CD14-positive monocyte (primary cell): ENCODE results near the gene CYCS. TPM values are rescaled to one million over a fixed set of nuclear protein-coding genes. Genes with fewer than 3 reads are reported as not detected.

Source experiments
- DNase-seq, 3 donors: peaks; one replicate each; pipeline ENCODE4 v3.0.0-alpha.2; 2011 to 2022
- H2AFZ ChIP-seq: 2 replicates; pipeline ENCODE4 v1.6.0; 2012; ENCODE audit warnings: mild to moderate bottlenecking, low read depth, low read length, inconsistent platforms; ENCODE audit not compliant: insufficient read depth, poor library complexity, severe bottlenecking
- H3K27ac ChIP-seq, 2 donors: 1 replicate in 1 of 2; 2 replicates in 1 of 2; pipeline ENCODE4 v1.5.1; 2012 to 2013; ENCODE audit warnings: low read length in 2 of 2, control low read depth in 1 of 2, inconsistent platforms in 1 of 2, low read depth in 1 of 2, mild to moderate bottlenecking in 1 of 2
- H3K27me3 ChIP-seq, 2 donors: one replicate each; pipeline versions ENCODE4 v1.6.0 to v1.6.1; 2011 to 2013; ENCODE audit warnings: low read length in 2 of 2; ENCODE audit not compliant: control insufficient read depth in 2 of 2, insufficient read depth in 2 of 2
- H3K36me3 ChIP-seq, 2 donors: replicated peaks in 1 of 2; 1 replicate in 1 of 2; 2 replicates in 1 of 2; pipeline versions ENCODE4 v1.5.1 to v1.6.1; 2012 to 2013; ENCODE audit warnings: low read length in 2 of 2, control low read depth in 1 of 2, inconsistent platforms in 1 of 2, mild to moderate bottlenecking in 1 of 2; ENCODE audit not compliant: insufficient read depth in 2 of 2, control insufficient read depth in 1 of 2
- H3K4me1 ChIP-seq, 2 donors: 1 replicate in 1 of 2; 2 replicates in 1 of 2; pipeline versions ENCODE4 v1.5.1 to v1.6.1; 2012 to 2013; ENCODE audit warnings: low read length in 2 of 2, control low read depth in 1 of 2, inconsistent platforms in 1 of 2, mild to moderate bottlenecking in 1 of 2, moderate library complexity in 1 of 2; ENCODE audit not compliant: insufficient read depth in 2 of 2, control insufficient read depth in 1 of 2
- H3K4me2 ChIP-seq: replicated peaks from 2 replicates; pipeline ENCODE3; 2012; ENCODE audit warnings: low read length, moderate library complexity, mild to moderate bottlenecking; ENCODE audit not compliant: poor library complexity, severe bottlenecking; ENCODE audit errors: extremely low read depth
- H3K4me3 ChIP-seq, 3 experiments: fragments of 200-600 bp in 1 of 3; sonication (generic) in 1 of 3; replicated peaks in 1 of 3; 1 replicate in 2 of 3; 2 replicates in 1 of 3; pipeline ENCODE4 v1.5.1; 2011 to 2013; ENCODE audit warnings: low read length in 3 of 3, mild to moderate bottlenecking in 3 of 3, control low read depth in 2 of 3, low read depth in 2 of 3, inconsistent platforms in 1 of 3, moderate library complexity in 1 of 3
- H3K79me2 ChIP-seq: 2 replicates; pipeline ENCODE4 v1.6.0; 2012; ENCODE audit warnings: mild to moderate bottlenecking, control low read depth, inconsistent platforms, low read length, moderate library complexity; ENCODE audit not compliant: insufficient read depth
- H3K9ac ChIP-seq: 2 replicates; pipeline ENCODE4 v1.6.0; 2017; ENCODE audit warnings: low read length, mild to moderate bottlenecking; ENCODE audit not compliant: insufficient read depth, poor library complexity, severe bottlenecking
- H3K9me3 ChIP-seq, 2 donors: replicated peaks in 1 of 2; 1 replicate in 1 of 2; 2 replicates in 1 of 2; pipeline versions ENCODE4 v1.5.1 to v1.6.1; 2012 to 2013; ENCODE audit warnings: low read length in 2 of 2, control low read depth in 1 of 2; ENCODE audit not compliant: control insufficient read depth in 1 of 2, insufficient read depth in 1 of 2
- H4K20me1 ChIP-seq: 2 replicates; pipeline ENCODE4 v1.6.0; 2012; ENCODE audit warnings: mild to moderate bottlenecking, low read length, control low read depth, moderate library complexity; ENCODE audit not compliant: insufficient read depth
- H3K27ac Mint-ChIP-seq, 7 donors: one replicate each; pipeline ENCODE4 v1.8.0; 2020; ENCODE audit warnings: mild to moderate bottlenecking in 7 of 7, mixed read lengths in 7 of 7, moderate library complexity in 6 of 7, inconsistent platforms in 2 of 7
- H3K27me3 Mint-ChIP-seq, 3 donors: one replicate each; pipeline ENCODE4 v1.8.0; 2021 to 2022; ENCODE audit warnings: low read depth in 3 of 3, mild to moderate bottlenecking in 3 of 3, mixed read lengths in 3 of 3, moderate library complexity in 3 of 3, inconsistent platforms in 1 of 3
- H3K36me3 Mint-ChIP-seq, 2 donors: one replicate each; pipeline ENCODE4 v1.8.0; 2020; ENCODE audit warnings: mixed read lengths in 2 of 2, inconsistent platforms in 1 of 2, mild to moderate bottlenecking in 1 of 2
- H3K4me1 Mint-ChIP-seq: one replicate; pipeline ENCODE4 v1.8.0; 2020; ENCODE audit warnings: mild to moderate bottlenecking, mixed read lengths
- H3K4me3 Mint-ChIP-seq, 2 donors: one replicate each; pipeline ENCODE4 v1.8.0; 2020; ENCODE audit warnings: mild to moderate bottlenecking in 2 of 2, mixed read lengths in 2 of 2, moderate library complexity in 1 of 2
- H3K9me3 Mint-ChIP-seq, 7 donors: one replicate each; pipeline ENCODE4 v1.8.0; 2020 to 2022; ENCODE audit warnings: mixed read lengths in 7 of 7, mild to moderate bottlenecking in 6 of 7, moderate library complexity in 6 of 7, inconsistent platforms in 2 of 7
- WGBS: methylation state at CpG from one replicate; pipeline ENCODE4 v1.1.5; 2013; ENCODE audit warnings: missing lambda C conversion rate; ENCODE audit not compliant: insufficient coverage; 5-methylcytosine and 5-hydroxymethylcytosine counted together
- intact Hi-C, 2 donors: fragments of 100-400 bp; cut with micrococcal nuclease; formaldehyde crosslinking; loops; one replicate each; pipeline versions ENCODE4 v1.15.0 to v1.15.1; 2023
- polyA plus RNA-seq, 3 donors: library from polyadenylated mRNA; depleted of rRNA in 1 of 3; unstranded in 2 of 3; stranded (reverse) in 1 of 3; fragments of 300-500 nt in 2 of 3; fragments of >200 nt in 1 of 3; fragmentation: Illumina TruSeq in 2 of 3; gene quantifications; 1 replicate in 2 of 3; 2 replicates in 1 of 3; pipeline ENCODE4 v1.2.3, GENCODE V29; 2012 to 2021
- TF ChIP-seq, protein P1 (sequence below): fragments of 200-600 bp; IDR thresholded peaks from one replicate; pipeline ENCODE4 v1.8.0; 2022; ENCODE audit warnings: antibody characterized with exemption, mild to moderate bottlenecking

The CYCS gene
- polyA plus RNA-seq, 3 donors, result 35.8 to 99.3 (median 80.8) TPM

DNA sequence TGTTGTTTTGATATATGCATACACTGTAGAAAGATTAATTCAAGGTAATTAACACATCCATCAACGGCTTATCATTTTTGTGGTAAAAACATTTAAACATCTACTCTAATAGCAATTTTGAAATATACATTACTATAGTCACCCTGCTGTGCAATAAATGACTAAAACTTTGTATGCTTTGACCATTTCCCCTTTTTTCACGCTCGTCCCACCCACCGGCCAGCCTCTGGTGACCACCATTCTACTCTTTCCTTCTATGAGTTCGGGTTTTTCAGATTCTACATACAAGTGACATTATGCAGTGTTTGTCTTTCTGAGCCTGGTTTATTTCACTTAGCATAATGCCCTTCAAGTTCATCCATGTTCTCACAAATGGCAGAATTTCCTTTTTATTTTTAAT is 21.3 kb downstream of the CYCS start:
- intact Hi-C loops, result no loop called here
- no peaks in the 10 kb centered on the region for H3K27me3 Mint-ChIP-seq

DNA sequence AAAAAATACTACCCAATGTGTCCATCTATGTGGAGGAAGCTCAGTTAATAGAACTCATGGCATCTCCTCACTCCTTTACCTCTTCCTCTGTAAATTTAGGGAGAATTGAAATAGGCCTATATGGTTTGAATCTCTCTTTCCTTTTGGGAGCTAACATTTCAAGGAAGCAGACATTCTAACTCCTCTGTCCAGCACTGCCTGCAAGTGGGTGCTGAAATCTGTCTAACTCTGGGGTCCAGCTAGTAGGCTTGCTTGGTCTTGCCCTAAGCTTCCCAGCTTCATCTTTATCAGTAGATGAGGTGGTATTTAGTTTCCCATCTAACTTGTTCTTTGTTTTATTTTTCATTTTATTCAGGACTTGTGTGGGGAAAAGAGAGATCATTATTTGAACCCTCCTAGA is 23.2 kb downstream of the CYCS start:
- Histone ChIP-seq H2AFZ (no peak overlapping the region), H3K79me2 (no peaks in the 10 kb centered on the region), H3K27me3 (no peaks in the 10 kb centered on the region), H3K36me3 (no peaks in the 10 kb centered on the region), H3K4me3 (no peak overlapping the region), H3K4me2 (no peak overlapping the region), H3K9me3 (no peaks in the 10 kb centered on the region), H3K27ac (no peak overlapping the region), H3K4me1 (no peaks in the 10 kb centered on the region), H4K20me1 (no peaks in the 10 kb centered on the region), H3K9ac (no peak overlapping the region)
- H3K27ac Mint-ChIP-seq, result no peak overlapping the region
- H3K4me1 Mint-ChIP-seq, result peaks cover 2% of the 10 kb centered on the region
- H3K36me3 Mint-ChIP-seq, result no peaks in the 10 kb centered on the region
- no peaks in the 10 kb centered on the region for H3K9me3 Mint-ChIP-seq
- DNase-seq, result no peak
- intact Hi-C loops, result no loop called here
- H3K4me3 Mint-ChIP-seq, result no peak overlapping the region
- peaks cover 0 to under 1% (median 0%) of the 10 kb centered on the region in 3 donors for H3K27me3 Mint-ChIP-seq
- TF ChIP-seq, protein P1, sequence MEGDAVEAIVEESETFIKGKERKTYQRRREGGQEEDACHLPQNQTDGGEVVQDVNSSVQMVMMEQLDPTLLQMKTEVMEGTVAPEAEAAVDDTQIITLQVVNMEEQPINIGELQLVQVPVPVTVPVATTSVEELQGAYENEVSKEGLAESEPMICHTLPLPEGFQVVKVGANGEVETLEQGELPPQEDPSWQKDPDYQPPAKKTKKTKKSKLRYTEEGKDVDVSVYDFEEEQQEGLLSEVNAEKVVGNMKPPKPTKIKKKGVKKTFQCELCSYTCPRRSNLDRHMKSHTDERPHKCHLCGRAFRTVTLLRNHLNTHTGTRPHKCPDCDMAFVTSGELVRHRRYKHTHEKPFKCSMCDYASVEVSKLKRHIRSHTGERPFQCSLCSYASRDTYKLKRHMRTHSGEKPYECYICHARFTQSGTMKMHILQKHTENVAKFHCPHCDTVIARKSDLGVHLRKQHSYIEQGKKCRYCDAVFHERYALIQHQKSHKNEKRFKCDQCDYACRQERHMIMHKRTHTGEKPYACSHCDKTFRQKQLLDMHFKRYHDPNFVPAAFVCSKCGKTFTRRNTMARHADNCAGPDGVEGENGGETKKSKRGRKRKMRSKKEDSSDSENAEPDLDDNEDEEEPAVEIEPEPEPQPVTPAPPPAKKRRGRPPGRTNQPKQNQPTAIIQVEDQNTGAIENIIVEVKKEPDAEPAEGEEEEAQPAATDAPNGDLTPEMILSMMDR, result no peak

More for the DNA sequence above, 21.3 kb downstream of the CYCS start:
- peak in 1 of 3 donors; percentile 18 for DNase-seq
- 45% methylated on average over 4 of the region's 5 CpGs for WGBS
- no peaks in the 10 kb centered on the region for H4K20me1 ChIP-seq
- H3K9me3 ChIP-seq, result no peaks in the 10 kb centered on the region
- H3K4me2 ChIP-seq, result no peak overlapping the region
- Mint-ChIP-seq H3K9me3 (peaks cover 0 to 1% (median 0%) of the 10 kb centered on the region in 7 donors), H3K4me1 (peaks cover 2% of the 10 kb centered on the region), H3K36me3 (no peaks in the 10 kb centered on the region), H3K4me3 (no peak overlapping the region), H3K27ac (no peak overlapping the region)
- no peak overlapping the region for H3K27ac ChIP-seq
- TF ChIP-seq, protein P1, result no peak
- H3K9ac ChIP-seq, result no peak overlapping the region
- no peaks in the 10 kb centered on the region for H3K27me3 ChIP-seq
- H3K36me3 ChIP-seq, result no peaks in the 10 kb centered on the region
- no peak overlapping the region for H2AFZ ChIP-seq
- no peak overlapping the region for H3K4me3 ChIP-seq
- H3K79me2 ChIP-seq, result no peaks in the 10 kb centered on the region
- no peaks in the 10 kb centered on the region for H3K4me1 ChIP-seq
